Stomach smooth muscle (tissue), 2 donors: ENCODE measurements around the gene FLG2.
"Not testable (repeated sequence)": the region's sequence is repeated elsewhere in the genome, so short reads cannot be mapped to it uniquely, and the experiment has no call there.

Experiments used
- H3K27ac ChIP-seq: one replicate; pipeline ENCODE4 v1.7.0; 2013; ENCODE audit warnings: mild to moderate bottlenecking, low read length, inconsistent platforms
- H3K27me3 ChIP-seq, 2 donors: one replicate each; pipeline ENCODE4 v1.7.0; 2013; ENCODE audit warnings: low read length in 2 of 2; ENCODE audit not compliant: insufficient read depth in 2 of 2, control insufficient read depth in 1 of 2
- H3K36me3 ChIP-seq, 2 donors: one replicate each; pipeline ENCODE4 v1.7.0; 2013; ENCODE audit warnings: low read length in 2 of 2; ENCODE audit not compliant: control insufficient read depth in 2 of 2, insufficient read depth in 2 of 2
- H3K4me1 ChIP-seq: one replicate; pipeline ENCODE4 v1.7.0; 2013; ENCODE audit warnings: low read length; ENCODE audit not compliant: control insufficient read depth, insufficient read depth
- H3K4me3 ChIP-seq, 2 donors: one replicate each; pipeline ENCODE4 v1.7.0; 2013; ENCODE audit warnings: low read length in 2 of 2
- H3K9ac ChIP-seq, 2 donors: one replicate each; pipeline ENCODE4 v1.7.0; 2013; ENCODE audit warnings: low read length in 2 of 2, mild to moderate bottlenecking in 1 of 2
- H3K9me3 ChIP-seq, 2 donors: one replicate each; pipeline ENCODE4 v1.7.0; 2013; ENCODE audit warnings: low read length in 2 of 2; ENCODE audit not compliant: control insufficient read depth in 2 of 2
- donor health status: healthy.
- donor health status: Pancreatic carcinoma.

Gene FLG2

GRCh38 chr1:152313319-152313801 is 46.4 kb downstream of the FLG2 start:
- H3K4me1 ChIP-seq: no peaks in the 10 kb centered on the region
- H3K27me3 ChIP-seq: no peaks in the 10 kb centered on the region
- H3K4me3 ChIP-seq: no peak overlapping the region
- peaks cover 0 to 11% of the 10 kb centered on the region in 2 donors for H3K36me3 ChIP-seq
- H3K27ac ChIP-seq: no peak overlapping the region
- no peak overlapping the region for H3K9ac ChIP-seq
- peaks cover 0 to 12% of the 10 kb centered on the region in 2 donors for H3K9me3 ChIP-seq

GRCh38 chr1:152312169-152312568 is 47.6 kb downstream of the FLG2 start:
- H3K4me3 ChIP-seq, H3K27me3 ChIP-seq, H3K9ac ChIP-seq, H3K4me1 ChIP-seq, H3K27ac ChIP-seq: not testable (repeated sequence)
- peaks cover 0 to 11% of the 10 kb centered on the region in 2 donors for H3K36me3 ChIP-seq
- H3K9me3 ChIP-seq: peaks cover 0 to 13% of the 10 kb centered on the region in 2 donors

- no peak overlapping the region for H3K9ac ChIP-seq
- H3K36me3 ChIP-seq: peaks cover 0 to 11% of the 10 kb centered on the region in 2 donors
- H3K27me3 ChIP-seq: no peaks in the 10 kb centered on the region
- no peak overlapping the region for H3K4me3 ChIP-seq
- H3K4me1 ChIP-seq: no peaks in the 10 kb centered on the region
- no peak overlapping the region for H3K27ac ChIP-seq
- peaks cover 0 to 13% of the 10 kb centered on the region in 2 donors for H3K9me3 ChIP-seq
These were observed 49.9 kb downstream of the FLG2 start for GRCh38 chr1:152309955-152310354.

GRCh38 chr1:152309320-152309901 is 50.4 kb downstream of the FLG2 start:
- Histone ChIP-seq H3K9me3 (peaks cover 0 to 13% of the 10 kb centered on the region in 2 donors), H3K36me3 (peaks cover 0 to 11% of the 10 kb centered on the region in 2 donors)
- H3K4me1 ChIP-seq, H3K27me3 ChIP-seq, H3K27ac ChIP-seq, H3K4me3 ChIP-seq, H3K9ac ChIP-seq: not testable (repeated sequence)

GRCh38 chr1:152308758-152309157 is 51.0 kb downstream of the FLG2 start:
- not testable (repeated sequence) for H3K4me1 ChIP-seq, H3K27me3 ChIP-seq, H3K9ac ChIP-seq, H3K4me3 ChIP-seq, H3K27ac ChIP-seq
- peaks cover 0 to 11% of the 10 kb centered on the region in 2 donors for H3K36me3 ChIP-seq
- peaks cover 0 to 13% of the 10 kb centered on the region in 2 donors for H3K9me3 ChIP-seq

GRCh38 chr1:152307970-152308369 is 51.8 kb downstream of the FLG2 start:
- H3K4me3 ChIP-seq, H3K9ac ChIP-seq, H3K27ac ChIP-seq, H3K27me3 ChIP-seq, H3K4me1 ChIP-seq: not testable (repeated sequence)
- peaks cover 0 to 11% of the 10 kb centered on the region in 2 donors for H3K36me3 ChIP-seq
- H3K9me3 ChIP-seq: peaks cover 0 to 16% of the 10 kb centered on the region in 2 donors

GRCh38 chr1:152306123-152306522 is 53.7 kb downstream of the FLG2 start:
- not testable (repeated sequence) for H3K36me3 ChIP-seq, H3K27me3 ChIP-seq, H3K4me3 ChIP-seq, H3K4me1 ChIP-seq, H3K27ac ChIP-seq, H3K9ac ChIP-seq
- peaks cover 0 to 17% of the 10 kb centered on the region in 2 donors for H3K9me3 ChIP-seq

- not testable (repeated sequence) for H3K9ac ChIP-seq, H3K27ac ChIP-seq, H3K4me1 ChIP-seq, H3K36me3 ChIP-seq, H3K27me3 ChIP-seq, H3K4me3 ChIP-seq
- peaks cover 0 to 13% of the 10 kb centered on the region in 2 donors for H3K9me3 ChIP-seq
These were observed 55.0 kb downstream of the FLG2 start for GRCh38 chr1:152304773-152305172.

GRCh38 chr1:152303139-152303872 is 56.5 kb downstream of the FLG2 start:
- H3K4me3 ChIP-seq, H3K27ac ChIP-seq, H3K9me3 ChIP-seq, H3K36me3 ChIP-seq, H3K9ac ChIP-seq, H3K27me3 ChIP-seq, H3K4me1 ChIP-seq: not testable (repeated sequence)
